GM18517 (cell line): ENCODE measurements around the gene ZBTB6.

Experiments
- ATAC-seq: cut with Tn5 transposase; IDR thresholded peaks from one replicate; pipeline ENCODE4 v1.9.1; 2021; ENCODE audit warnings: mild to moderate bottlenecking, moderate library complexity; ENCODE audit not compliant: unreplicated experiment

ZBTB6 gene, protein sequence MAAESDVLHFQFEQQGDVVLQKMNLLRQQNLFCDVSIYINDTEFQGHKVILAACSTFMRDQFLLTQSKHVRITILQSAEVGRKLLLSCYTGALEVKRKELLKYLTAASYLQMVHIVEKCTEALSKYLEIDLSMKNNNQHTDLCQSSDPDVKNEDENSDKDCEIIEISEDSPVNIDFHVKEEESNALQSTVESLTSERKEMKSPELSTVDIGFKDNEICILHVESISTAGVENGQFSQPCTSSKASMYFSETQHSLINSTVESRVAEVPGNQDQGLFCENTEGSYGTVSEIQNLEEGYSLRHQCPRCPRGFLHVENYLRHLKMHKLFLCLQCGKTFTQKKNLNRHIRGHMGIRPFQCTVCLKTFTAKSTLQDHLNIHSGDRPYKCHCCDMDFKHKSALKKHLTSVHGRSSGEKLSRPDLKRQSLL

DNA sequence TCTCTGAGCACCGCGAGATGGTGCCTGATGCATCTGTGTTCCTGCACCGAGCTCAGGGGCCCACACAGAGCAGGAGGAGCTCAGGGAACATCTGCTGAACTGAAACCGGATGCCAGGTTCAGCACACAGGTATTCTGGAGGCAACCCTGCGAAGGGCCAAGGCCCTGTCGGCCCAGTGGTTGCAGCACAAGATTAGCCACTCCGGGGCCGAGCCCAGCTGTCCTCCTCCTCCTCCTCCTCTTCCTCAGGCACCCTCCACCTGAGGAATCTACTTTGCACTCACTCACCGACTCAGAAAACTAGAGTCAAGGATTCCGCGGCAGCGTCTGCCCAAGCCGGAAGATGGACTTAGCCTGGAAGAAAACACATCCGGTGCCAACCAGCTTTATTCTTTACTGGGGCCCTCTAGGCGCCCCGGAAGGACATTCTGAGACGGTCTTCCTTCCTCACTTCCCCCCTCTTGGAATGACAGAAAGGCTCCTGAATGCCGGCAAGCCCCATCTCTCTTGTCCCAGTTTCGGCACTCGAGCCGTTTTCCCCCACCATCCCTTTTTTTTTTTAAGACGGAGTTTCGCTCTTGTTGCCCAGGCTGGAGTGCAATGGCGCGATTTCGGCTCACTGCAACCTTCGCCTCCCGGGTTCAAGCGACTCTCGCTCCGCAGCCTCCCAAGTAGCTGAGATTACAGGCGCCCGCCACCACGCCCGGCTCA, at the start of gene ZBTB6:
Gene ZBTB6 (minus strand): TSS at position 360 of the 710 bp plus-strand sequence. CDS start 1,251 bp downstream, outside the sequence.
- peak; percentile 96 for ATAC-seq

DNA sequence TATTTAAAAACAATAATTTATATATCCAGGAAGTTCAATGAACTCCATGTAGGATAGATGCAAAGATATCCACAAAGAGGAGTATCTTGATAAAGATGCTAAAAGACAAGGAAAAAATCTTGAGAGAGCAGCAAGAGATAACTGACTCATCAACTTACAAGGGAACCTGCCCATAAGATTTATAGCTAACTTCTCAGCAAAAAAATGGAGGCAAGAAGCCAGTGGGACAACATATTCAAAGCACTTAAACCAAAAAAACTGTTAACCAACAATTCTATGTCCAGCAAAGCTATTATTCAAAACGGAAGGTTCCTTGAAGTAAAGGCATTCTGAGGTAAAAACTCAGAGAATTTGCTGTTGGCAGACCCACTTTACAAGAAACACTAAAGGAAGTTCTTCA, 48.0 kb upstream of the ZBTB6 start:
- no peak for ATAC-seq

DNA sequence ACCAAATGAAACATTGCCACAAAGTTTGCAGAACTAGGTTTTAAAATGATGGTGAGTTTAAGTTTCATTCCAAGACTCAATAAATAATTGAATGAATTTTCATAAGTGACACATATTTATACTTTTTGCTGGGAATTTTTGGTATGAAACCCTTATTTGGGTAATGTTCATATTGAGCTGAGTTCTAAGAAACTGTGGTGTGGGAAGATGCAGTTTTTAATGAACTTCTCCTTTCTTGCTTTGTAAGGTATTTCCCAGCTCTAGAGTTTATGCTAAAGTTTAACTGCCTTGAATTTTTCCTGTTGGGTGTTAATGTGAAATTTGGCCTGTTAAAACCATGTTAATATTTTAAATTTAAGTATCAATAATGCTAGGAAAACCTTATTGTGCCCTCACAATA, 42.8 kb upstream of the ZBTB6 start:
- no peak for ATAC-seq

DNA sequence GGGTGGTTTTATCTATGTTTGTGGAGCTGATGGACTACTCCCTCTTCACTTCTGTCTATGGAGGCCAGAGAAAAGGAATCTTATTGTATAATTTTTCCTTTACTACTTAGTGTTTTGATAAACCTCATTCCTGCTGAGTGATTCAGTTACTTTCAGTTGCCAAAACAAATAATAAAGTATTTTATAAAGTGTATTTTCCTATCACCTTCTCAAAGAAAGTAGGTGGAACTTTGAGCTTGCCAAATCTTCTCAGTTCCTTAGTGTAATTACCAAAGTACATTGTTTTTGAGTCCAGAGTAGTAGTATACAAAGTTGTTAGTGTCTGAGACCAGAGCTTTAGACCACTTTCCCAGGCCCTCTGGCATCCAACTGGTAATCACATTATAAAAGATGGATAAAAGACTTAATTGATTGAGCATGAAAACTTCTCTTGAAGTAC, 41.1 kb upstream of the ZBTB6 start:
- ATAC-seq, result no peak

DNA sequence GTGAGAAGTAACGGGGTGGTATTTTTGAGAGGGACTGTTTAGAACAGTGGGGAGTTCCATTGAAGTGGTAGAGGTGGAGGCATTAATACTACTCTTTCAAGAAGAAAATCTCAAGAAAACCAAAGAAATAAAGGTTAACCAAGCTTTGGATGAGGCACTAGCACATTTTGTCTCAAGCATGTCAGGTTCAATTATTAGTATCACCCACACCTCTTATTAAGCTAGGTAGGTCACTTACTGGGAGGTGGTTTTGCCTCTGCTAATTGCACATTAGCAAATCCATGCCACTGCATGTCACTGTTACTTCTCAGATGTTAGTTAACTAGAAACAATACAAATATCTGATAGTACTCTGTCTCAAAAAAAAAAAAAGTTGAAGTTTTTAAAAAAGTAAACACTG, 37.9 kb upstream of the ZBTB6 start:
- ATAC-seq, result no peak

DNA sequence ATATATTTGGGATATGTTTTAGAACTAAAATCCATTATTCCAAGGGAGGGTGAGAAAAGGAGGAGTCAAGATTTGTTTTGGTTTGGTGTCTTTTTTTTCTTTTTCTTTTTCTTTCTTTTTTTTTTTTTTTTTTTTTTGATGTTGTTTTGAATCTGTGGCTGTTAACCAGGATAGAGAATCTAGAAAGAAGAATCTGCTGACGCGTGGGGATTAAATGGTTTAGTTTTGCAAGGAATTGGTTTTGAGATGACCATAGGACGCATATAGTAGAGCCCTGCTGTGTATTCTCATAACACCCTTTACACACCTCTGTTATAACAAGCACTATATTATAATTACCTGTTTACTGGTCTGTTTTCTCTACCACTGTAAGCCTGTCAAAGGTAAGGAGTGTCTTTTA, 37.1 kb upstream of the ZBTB6 start:
- ATAC-seq, result no peak

DNA sequence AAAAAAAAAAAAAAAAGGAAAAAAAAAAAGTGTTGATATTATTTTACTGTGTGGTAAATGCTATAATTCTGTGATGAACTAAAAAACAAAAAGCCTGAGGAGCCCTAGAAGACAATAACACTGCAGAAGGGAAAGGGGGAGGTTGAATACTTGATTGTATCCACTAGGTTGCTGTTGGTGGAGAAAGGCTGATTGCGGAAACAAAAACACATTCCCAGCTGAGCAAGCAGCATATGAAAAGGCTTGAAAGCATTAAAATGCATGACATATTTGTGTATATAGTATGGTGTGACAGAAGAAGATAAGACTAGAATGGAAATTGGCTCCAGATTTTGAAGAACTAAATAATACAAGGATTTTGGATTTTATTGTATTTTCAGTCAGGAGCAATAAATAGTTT, 36.6 kb upstream of the ZBTB6 start:
- ATAC-seq, result no peak

DNA sequence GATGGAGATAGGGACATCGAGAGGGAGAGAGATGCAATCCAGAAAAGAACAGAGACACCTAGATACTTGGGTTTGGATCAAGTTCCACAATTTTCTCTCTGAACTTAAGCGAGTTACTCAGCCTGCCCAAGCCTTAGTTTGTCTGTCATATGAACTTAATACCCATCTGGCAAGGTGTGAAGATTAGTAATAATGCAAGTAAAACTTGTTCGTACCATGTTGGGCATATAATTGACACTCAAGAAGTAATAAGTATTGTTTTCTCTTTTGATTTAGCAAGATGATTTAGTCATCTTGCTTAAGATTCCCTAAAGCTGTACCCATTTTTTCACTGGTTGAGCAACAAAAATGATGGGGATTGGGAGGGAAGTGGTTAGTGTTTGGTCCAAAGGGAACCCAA, 35.2 kb upstream of the ZBTB6 start:
- ATAC-seq, result no peak

DNA sequence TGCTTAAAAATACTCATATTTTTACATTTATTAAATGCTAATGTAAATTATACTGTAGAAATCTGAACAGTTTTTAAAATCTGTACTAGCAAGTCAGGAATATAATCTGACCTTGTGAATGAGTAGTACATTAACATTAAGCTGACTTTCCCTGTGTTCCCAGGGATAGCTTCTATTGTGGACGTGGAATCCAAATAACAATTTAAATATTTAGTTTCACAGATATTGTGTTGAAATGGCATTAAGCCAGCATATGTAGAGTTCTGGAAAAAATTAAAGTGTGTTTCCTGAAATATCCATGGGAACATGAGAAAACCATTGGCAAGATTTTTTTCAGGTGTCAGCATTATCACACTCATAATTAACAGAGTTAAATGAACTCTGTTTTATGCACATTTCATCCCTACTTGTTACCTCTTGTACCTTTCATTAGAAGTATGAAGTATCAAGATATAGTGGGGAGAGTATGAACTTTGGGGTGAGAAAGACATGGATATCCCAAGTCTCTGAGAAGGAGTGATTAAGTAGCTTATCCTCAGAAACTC, 33.4 kb upstream of the ZBTB6 start:
- no peak for ATAC-seq

DNA sequence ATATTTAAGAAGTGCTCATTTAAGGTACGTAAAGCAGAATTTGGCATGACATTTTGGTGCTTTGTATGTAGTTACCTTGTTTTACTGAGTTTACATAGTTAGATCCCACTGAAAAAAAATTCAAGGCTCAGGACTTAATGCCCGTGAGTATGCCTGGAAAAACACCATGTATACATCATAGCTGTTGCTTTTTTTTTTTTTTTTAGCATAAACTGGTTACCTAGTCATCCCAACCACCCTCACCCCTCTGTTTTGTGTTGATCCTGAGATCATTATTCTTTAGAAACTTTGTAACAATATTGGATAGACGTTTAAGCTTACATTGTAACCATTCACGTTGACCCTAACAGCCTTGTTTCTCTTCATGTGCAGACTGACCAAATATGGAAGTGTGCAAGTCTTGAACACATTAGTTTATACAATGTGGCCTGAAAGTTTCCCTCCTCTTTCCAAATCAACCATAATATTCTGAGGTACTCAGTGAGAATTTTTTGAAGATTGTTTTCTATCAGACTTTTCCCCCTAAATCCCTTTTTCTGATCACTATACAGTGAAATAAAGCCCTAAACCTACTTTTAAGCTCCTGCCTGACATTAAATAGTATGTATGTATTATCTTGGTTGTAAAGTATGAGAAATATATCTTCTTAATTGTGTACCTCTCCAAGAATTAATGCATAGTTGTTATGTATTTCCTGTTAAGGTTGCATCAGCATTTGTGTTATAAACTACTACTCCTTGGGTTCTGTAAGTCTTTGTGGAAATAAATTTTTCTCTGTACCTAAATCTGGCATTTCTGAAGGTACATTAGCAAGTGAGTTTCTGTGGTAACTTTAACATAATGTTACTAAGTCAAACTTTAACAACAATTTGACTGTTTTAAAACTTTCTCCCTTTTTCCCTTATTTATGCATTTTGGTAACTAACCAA, 32.1 kb upstream of the ZBTB6 start:
- ATAC-seq, result no peak

DNA sequence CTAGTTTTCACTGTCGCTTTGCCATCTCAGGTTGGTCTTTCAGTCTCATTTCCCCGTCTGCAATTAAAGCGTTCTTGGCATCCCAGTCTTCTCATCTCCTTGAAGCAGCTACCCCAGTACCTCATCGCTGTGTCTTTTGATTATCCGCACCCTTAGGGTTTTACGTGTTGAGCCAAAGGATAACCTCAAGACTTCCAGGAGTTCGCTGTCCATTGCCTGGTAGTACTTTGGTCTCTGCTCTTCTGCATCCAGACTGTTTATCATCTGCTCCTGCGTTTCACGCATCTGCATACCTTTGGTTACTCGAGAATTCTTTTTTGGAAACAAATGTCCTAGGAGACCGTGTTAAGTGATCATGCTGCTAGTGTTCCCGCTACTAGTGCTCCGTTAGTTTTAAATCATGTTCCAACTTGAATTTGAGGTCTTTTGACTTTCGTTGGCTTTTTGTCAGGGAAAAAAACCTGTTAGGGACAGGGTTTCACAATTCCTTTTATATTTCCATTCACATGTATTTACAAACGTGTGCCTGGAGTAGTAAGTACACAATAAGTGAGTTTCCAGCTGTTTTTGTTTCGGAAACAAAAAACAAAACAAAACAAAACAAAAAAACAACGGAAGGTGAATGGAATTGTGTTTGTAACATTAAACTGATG, 28.6 kb upstream of the ZBTB6 start:
- ATAC-seq, result no peak

DNA sequence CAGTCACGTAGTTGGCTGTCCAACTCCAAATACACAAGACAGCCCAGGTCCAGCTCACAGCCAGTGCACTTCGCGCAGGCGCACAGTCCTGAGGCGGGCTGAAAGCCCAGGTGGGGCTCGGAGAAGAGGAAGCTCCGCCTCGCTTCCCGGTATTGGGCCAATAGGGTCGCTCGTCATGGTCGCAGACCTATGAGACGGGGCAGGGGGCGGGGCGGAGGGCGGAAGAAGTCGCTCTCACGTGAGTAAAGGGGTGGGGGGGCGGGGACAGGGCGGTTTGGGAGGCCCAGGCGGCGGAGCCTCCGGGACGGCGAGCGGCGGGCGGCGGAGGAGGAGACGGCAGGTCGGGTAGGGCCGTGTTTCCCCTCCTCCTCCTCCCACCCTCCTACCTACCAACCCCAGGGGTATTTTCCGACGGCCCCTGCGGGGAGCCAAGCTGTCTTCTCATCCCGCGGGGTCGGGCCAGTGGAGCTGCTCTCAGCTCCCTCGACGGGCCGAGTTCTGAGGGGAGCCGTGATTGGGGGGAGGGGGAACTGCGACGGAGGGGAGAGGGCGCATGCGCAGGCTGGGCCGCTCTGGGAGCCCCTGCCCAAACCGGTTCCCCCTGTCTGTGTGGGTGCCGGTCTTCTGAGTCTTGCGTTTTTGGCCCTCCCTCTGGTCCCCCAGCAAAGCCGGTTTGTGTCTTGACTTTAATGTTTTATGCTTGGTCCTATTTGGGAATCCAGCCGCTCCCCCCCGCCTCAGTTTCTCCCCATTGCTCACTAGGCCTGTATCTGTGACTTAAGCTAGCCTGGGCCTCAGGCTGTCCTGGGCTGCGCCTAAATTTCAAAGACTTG, 27.8 kb upstream of the ZBTB6 start, which contains the start of gene RABGAP1:
Gene RABGAP1 (plus strand): TSS at position 272 of the 833 bp plus-strand sequence. CDS start 16,040 bp downstream, outside the sequence.
- peak; percentile 94 for ATAC-seq

DNA sequence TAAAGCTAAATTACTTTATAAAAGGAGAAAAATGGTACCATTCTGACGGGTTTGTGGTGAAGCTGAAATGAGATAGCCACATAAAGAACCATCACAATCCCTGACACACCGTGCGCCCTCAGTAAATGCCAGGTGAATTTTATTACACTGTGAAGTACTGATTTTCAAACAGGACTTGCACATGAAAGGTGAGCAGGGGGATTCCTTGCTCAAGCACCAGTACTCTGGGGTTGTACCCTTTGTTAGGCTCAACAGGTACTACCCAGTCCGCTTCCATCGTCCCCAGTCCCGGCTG, 27.3 kb upstream of the ZBTB6 start:
- ATAC-seq, result no peak

DNA sequence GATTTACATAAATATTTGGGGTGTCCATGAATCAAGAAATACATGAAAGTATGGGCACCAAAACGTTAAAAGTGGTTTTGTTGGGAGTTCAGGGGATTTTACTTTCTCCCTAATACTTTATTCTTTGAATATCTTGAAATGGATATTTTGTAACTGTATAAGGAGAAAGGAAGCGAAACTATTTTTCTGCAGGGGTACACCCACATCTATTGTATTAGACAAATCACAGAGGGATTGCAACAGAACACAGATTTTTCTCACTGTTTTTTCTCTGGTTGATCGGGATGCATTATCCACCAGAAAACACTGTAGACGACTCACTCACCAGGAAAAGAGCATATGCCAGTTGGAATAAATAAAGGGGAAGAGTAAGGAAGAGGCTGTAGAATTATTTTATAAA, 26.5 kb upstream of the ZBTB6 start:
- no peak for ATAC-seq

DNA sequence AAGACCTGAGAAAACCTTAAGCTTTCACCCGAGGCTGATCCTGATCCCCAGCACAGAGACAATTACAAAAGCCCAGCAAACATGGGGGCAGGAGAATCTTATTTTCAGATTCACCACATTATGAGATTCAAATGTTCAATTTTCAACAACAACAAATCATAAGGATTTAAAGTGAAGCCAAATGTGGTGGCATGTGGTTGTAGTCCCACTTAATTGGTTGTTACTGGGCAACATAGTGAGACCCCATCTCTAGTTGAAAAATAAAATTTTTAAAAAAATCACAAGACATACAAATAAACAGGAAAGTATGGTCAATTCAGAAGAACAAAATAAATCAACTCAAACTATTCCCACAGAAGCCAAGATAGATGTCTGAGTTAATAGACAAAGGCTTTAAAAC, 23.8 kb upstream of the ZBTB6 start:
- no peak for ATAC-seq

DNA sequence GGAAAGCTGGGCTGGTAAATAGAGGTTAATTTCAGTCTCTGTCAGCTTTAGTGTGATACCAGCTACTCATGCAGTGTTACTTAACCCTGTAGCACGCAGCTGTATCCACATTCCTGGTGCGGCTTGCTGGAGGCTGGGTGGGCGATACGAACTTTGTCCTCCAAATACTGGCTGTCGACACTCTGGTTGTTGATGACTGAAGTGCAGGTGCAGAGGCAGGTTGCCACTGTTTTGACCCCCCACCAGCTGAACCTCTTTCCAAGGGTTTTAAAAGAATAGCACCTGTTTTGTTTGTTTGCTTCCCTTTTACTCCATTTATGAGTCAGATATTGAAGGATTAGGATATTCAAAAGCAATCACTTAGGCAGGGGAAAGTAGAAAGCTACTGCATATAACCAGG, 23.3 kb upstream of the ZBTB6 start:
- ATAC-seq, result no peak

DNA sequence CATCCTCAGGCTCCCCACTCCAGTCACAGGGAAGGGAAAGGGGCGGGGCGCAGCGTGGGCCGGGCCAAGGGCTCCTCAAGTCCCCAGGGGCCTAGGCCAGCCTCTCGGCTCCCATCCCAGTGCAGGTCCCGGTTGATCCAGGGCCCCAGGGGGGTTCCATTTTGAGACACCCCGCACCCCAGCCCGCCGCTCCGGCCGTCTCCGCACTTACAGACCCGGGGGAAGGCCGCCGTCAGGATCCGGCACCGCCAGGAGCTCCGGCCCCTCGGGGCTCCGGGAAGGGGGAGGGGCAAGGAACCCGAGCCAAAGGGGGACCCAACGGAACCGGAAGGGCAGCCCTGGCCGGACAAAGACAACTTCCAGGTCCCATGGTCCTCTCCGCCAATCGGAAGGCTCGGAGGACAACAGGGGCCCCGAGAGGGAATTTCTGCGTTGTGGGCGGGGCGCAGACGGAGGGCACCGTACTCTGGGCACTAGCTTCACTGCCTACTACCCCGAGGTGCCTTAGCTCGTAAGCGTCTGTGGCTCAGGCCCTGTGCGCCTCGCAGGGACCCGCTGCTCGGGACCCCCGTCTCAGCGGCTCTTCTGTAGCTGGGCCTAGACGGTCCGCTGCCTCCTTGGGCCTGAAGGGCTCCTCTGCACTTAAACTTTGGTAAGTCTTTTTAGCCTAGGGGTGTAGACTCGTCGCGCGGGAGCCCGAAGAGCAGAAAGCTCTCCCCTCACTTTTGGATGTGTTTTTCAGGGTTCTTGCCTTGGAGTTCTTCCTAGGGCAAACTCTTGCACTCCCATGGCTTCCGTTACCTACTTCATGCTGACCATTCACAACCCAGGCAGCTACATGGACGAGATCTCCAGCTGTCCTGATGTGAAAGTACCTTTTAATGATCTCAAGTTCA, 18.4 kb upstream of the ZBTB6 start, which contains the start of gene ZBTB26:
Gene ZBTB26 (minus strand): TSS at position 287 of the 896 bp plus-strand sequence. CDS start 11,578 bp downstream, outside the sequence.
- ATAC-seq, result peak; percentile 90

DNA sequence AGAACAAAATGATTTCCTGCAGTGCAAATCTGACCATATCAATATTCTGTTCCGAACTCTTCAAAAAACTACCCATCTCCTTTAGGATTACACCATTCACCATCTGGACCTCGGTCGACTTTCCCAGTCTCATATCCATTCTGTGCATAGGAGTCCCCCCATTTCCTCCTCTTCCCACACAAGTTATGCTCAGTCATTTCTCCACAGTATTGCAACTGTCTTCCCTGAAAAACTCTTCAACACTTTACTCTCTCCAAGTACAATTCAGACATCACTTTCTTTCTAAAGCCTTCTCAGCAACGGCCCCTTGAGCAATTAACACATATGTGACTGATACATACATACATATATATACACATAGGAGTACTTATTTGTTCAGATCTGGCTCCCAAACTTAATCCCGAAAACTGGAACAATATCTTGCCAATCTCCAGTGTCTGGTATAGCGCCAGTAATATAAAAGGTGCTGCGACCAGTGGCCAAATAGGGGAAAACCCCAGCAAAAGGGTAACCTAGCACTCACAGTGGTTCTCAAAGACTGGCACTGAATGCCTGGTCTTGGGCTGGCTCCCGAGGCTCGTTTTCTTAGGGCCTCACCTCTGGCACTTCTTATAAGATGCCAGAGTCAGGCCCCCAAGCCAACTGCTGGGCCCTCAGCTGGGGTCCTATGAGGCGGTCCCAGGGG, 17.6 kb upstream of the ZBTB6 start:
- no peak for ATAC-seq
